Sigmoid colon (tissue), 7 donors: ENCODE results near the gene MAP1B. TPM values are rescaled to one million over a fixed set of nuclear protein-coding genes. Genes with fewer than 3 reads are reported as not detected.
A peak's percentile ranks its signal among the peaks of the same experiment; 100 is the strongest.

Source experiments
- DNase-seq: peaks from one replicate; pipeline ENCODE4 v3.0.0-alpha.2; 2019
- H3K27ac ChIP-seq, 4 donors: fragments of 200-600 bp; sonication (generic); one replicate each; pipeline ENCODE4 v1.5.1; 2016 to 2019; ENCODE audit warnings: mild to moderate bottlenecking in 1 of 4
- H3K27me3 ChIP-seq, 3 donors: fragments of 200-600 bp; sonication (generic); one replicate each; pipeline ENCODE4 v1.5.1; 2019; ENCODE audit warnings: mild to moderate bottlenecking in 1 of 3
- H3K36me3 ChIP-seq, 4 donors: fragments of 200-600 bp; sonication (generic); one replicate each; pipeline ENCODE4 v1.5.1; 2016 to 2019
- H3K4me1 ChIP-seq, 4 donors: fragments of 200-600 bp; sonication (generic); one replicate each; pipeline ENCODE4 v1.5.1; 2017 to 2019
- H3K4me3 ChIP-seq, 4 donors: fragments of 200-600 bp; sonication (generic); one replicate each; pipeline ENCODE4 v1.5.1; 2017 to 2019; ENCODE audit warnings: mild to moderate bottlenecking in 2 of 4, moderate library complexity in 1 of 4
- H3K9me3 ChIP-seq, 4 donors: fragments of 200-600 bp in 3 of 4; sonication (generic) in 3 of 4; one replicate each; pipeline versions ENCODE4 v1.5.1 to v1.6.1; 2013 to 2019
- EP300 ChIP-seq, 4 donors: sonication (generic); formaldehyde crosslinking; IDR thresholded peaks; one replicate each; pipeline ENCODE4 v1.6.1; 2017; ENCODE audit warnings: antibody characterized with exemption in 4 of 4
- POLR2A ChIP-seq, 2 donors: fragments of 450-650 bp; IDR thresholded peaks; one replicate each; pipeline ENCODE4 v1.6.1; 2016; ENCODE audit warnings: antibody characterized with exemption in 2 of 2, mild to moderate bottlenecking in 2 of 2, moderate library complexity in 2 of 2
- POLR2AphosphoS5 ChIP-seq, 4 donors: sonication (generic); formaldehyde crosslinking; IDR thresholded peaks; one replicate each; pipeline ENCODE4 v1.6.1; 2017; ENCODE audit warnings: antibody characterized with exemption in 4 of 4
- WGBS, 2 donors: extraction: QIAGEN DNeasy Blood & Tissue Kit; methylation state at CpG; one replicate each; pipeline ENCODE4 v1.1.7; 2013; 5-methylcytosine and 5-hydroxymethylcytosine counted together
- intact Hi-C: fragments of 100-400 bp; cut with DNase I; formaldehyde crosslinking; loops from one replicate; pipeline ENCODE4 v1.15.1; 2023
- polyA plus RNA-seq, 3 donors: library from polyadenylated mRNA; stranded (reverse); fragments of 200-250 nt; gene quantifications; one replicate each; pipeline ENCODE4 v1.2.3, GENCODE V29; 2013
- total RNA-seq, 4 donors: library from RNA; depleted of rRNA; stranded (reverse); fragments of >200 nt; gene quantifications; one replicate each; pipeline ENCODE4 v1.1.0, GENCODE V29; 2016
- TF ChIP-seq, protein P1 (sequence below), 4 experiments: fragments of 450-650 bp in 3 of 4; fragments of 200-600 bp in 1 of 4; IDR thresholded peaks; one replicate each; pipeline ENCODE4 v1.5.1; 2016 to 2019; ENCODE audit warnings: antibody characterized with exemption in 4 of 4, mild to moderate bottlenecking in 3 of 4, moderate library complexity in 2 of 4
- donor health status: healthy with polysubstance abuse.
- donor health status: Bipolar disorder and iron deficiency.
- donor health status: healthy.

MAP1B gene
- total and polyA plus RNA-seq, 7 donors, result 0.69 to 659 (median 98.6) TPM

DNA sequence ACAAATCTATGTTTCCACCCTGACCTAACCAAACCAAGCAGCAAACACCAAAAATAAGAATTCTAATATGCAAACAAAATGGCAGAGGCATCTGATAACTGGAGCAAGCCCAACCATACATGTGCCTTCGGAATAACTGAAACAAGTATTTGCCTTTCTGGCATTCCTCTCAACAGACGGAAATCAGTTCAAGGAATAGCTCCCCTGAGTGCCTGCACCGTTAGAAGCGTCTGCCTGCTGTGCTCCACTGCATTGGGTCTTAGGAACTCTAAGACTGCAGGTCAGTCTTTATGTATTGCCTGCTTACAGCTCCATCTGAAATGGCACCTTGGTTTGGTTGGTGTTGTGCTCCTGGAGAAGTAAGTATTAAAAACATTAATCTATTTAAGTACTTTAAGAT is 114.3 kb downstream of the MAP1B start:
- Histone ChIP-seq H3K27ac (no peak overlapping the region), H3K27me3 (no peaks in the 10 kb centered on the region), H3K36me3 (peaks cover 3 to 85% (median 26%) of the 10 kb centered on the region in 4 donors), H3K9me3 (no peaks in the 10 kb centered on the region), H3K4me3 (no peak overlapping the region), H3K4me1 (peaks cover 0 to 8% (median 4%) of the 10 kb centered on the region in 4 donors)
- DNase-seq, result no peak
- WGBS, 2 donors, result 95 to 96% methylated on average over 4 of the region's 4 CpGs
- TF ChIP-seq, protein P1, sequence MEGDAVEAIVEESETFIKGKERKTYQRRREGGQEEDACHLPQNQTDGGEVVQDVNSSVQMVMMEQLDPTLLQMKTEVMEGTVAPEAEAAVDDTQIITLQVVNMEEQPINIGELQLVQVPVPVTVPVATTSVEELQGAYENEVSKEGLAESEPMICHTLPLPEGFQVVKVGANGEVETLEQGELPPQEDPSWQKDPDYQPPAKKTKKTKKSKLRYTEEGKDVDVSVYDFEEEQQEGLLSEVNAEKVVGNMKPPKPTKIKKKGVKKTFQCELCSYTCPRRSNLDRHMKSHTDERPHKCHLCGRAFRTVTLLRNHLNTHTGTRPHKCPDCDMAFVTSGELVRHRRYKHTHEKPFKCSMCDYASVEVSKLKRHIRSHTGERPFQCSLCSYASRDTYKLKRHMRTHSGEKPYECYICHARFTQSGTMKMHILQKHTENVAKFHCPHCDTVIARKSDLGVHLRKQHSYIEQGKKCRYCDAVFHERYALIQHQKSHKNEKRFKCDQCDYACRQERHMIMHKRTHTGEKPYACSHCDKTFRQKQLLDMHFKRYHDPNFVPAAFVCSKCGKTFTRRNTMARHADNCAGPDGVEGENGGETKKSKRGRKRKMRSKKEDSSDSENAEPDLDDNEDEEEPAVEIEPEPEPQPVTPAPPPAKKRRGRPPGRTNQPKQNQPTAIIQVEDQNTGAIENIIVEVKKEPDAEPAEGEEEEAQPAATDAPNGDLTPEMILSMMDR (IDR thresholded peaks at IDR 0.05), result no peak
- TF ChIP-seq POLR2A (IDR thresholded peaks at IDR 0.05) (no peak), POLR2AphosphoS5 (IDR thresholded peaks at IDR 0.05) (no peak), EP300 (IDR thresholded peaks at IDR 0.05) (no peak)
- intact Hi-C loops, result no loop called here

DNA sequence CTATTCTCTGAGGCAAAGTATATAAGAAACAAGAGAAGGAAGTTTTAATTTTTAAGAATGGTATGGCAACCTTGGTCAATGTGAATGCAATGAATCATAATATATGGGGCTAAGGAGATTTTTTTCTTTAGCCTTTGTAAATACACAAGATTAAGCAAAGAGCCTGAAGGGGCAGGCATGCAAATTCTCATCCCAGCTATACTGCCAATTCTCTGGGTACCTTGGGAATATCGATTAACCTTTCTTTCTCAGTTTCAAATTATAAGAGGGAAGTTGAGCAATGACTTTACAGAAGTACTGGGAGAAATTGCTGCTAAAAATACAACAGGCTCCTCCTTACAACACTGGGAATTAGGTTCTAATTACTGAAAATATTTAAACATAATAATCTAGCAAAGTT is 115.2 kb downstream of the MAP1B start:
- WGBS, 2 donors, result 94 to 98% methylated on average over 1 of the region's 1 CpG
- TF ChIP-seq EP300 (IDR thresholded peaks at IDR 0.05), result no peak
- no peak for TF ChIP-seq POLR2AphosphoS5 (IDR thresholded peaks at IDR 0.05)
- TF ChIP-seq, protein P1 (IDR thresholded peaks at IDR 0.05), result no peak
- no peak for TF ChIP-seq POLR2A (IDR thresholded peaks at IDR 0.05)
- no peak overlapping the region for H3K4me3 ChIP-seq
- intact Hi-C loops, result no loop called here
- H3K27ac ChIP-seq, result no peak overlapping the region
- H3K27me3 ChIP-seq, result no peaks in the 10 kb centered on the region
- no peaks in the 10 kb centered on the region for H3K9me3 ChIP-seq
- H3K4me1 ChIP-seq, result peaks cover 0 to 8% (median 4%) of the 10 kb centered on the region in 4 donors
- DNase-seq, result no peak
- peaks cover 3 to 88% (median 29%) of the 10 kb centered on the region in 4 donors for H3K36me3 ChIP-seq

DNA sequence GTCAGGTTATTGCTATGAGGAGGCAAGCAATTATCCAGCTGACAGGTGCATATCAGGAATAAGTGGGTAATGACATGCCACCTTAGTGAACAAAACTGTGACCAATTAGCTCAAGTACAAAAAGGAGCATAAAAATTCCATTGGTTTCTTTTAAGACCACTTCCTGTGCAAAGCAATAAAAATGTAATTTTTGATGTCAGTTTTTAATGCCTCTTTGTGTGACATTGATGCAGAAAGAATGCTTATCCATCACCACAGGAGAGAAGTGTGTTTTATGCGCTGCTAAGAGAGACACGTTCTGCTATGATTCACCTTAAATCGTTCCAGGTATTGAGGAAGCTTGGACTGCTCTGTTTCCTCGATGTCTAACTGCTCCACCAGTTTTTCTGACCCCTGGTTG is 116.1 kb downstream of the MAP1B start:
- Histone ChIP-seq H3K4me3 (no peak overlapping the region), H3K27ac (no peak overlapping the region), H3K4me1 (peaks cover 0 to 8% (median 4%) of the 10 kb centered on the region in 4 donors), H3K27me3 (no peaks in the 10 kb centered on the region), H3K9me3 (no peaks in the 10 kb centered on the region), H3K36me3 (peaks cover 3 to 88% (median 27%) of the 10 kb centered on the region in 4 donors)
- intact Hi-C loops, result no loop called here
- 97% methylated on average over 4 of the region's 4 CpGs for WGBS, 2 donors
- TF ChIP-seq POLR2AphosphoS5 (IDR thresholded peaks at IDR 0.05), result no peak
- TF ChIP-seq, protein P1 (IDR thresholded peaks at IDR 0.05), result no peak
- TF ChIP-seq POLR2A (IDR thresholded peaks at IDR 0.05), result no peak
- no peak for TF ChIP-seq EP300 (IDR thresholded peaks at IDR 0.05)
- DNase-seq, result no peak

DNA sequence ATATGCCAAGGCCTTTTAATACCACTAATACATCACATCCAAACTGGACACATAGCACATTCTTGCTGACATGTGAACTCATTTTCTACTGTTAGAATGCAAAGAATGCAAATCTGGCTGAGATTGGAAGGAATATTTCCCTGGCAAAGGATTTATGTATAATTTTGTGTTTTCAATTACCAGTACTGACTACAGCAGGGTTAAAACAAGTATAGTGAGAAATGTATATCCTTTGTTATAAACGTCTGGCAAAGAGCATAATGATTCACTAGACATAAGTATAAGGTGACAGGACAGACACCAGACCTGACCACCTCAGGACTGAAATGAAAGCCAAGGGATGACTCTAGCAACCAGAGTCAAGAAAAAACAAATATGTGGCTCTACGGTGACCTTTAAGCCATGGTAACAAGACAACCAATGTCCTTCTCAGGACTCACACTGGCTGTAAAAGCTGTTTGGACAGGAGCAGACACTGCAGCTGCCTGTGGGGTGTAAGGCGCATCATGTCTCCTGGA is 117.7 kb downstream of the MAP1B start:
- TF ChIP-seq POLR2A (IDR thresholded peaks at IDR 0.05) (no peak), EP300 (IDR thresholded peaks at IDR 0.05) (no peak), POLR2AphosphoS5 (IDR thresholded peaks at IDR 0.05) (no peak)
- TF ChIP-seq, protein P1 (IDR thresholded peaks at IDR 0.05), result no peak
- no peak overlapping the region for H3K4me3 ChIP-seq

DNA sequence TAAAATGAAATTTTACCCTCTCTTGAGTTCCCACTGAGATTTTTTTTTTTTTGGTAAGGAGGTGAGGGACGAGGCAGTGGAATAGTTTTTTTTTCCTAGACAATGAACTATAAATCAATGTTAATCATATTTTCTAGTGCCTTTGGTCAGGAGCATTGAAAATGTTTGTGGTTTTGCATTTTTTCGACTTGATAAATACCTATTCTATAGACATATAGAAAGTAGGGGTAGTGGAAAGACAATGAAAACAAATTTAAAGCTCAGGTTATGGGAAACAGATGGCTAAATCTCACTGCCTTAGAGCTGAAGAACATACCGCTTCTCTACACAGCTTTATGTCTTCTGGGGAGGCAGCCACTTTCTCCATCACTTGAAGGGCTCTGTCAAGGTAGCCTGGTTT is 118.5 kb downstream of the MAP1B start:
- Histone ChIP-seq H3K27ac (no peak overlapping the region), H3K36me3 (peaks cover 3 to 65% (median 11%) of the 10 kb centered on the region in 4 donors), H3K4me1 (peaks cover 0 to 8% (median 4%) of the 10 kb centered on the region in 4 donors), H3K27me3 (no peaks in the 10 kb centered on the region), H3K9me3 (no peaks in the 10 kb centered on the region), H3K4me3 (no peak overlapping the region)
- intact Hi-C loops, result no loop called here
- no peak for TF ChIP-seq EP300 (IDR thresholded peaks at IDR 0.05)
- TF ChIP-seq, protein P1 (IDR thresholded peaks at IDR 0.05), result no peak
- no peak for TF ChIP-seq POLR2AphosphoS5 (IDR thresholded peaks at IDR 0.05)
- no peak for TF ChIP-seq POLR2A (IDR thresholded peaks at IDR 0.05)
- 97 to 98% methylated on average over 3 of the region's 3 CpGs for WGBS, 2 donors
- DNase-seq, result no peak

More for the DNA sequence above, 117.7 kb downstream of the MAP1B start:
- Histone ChIP-seq H3K36me3 (peaks cover 3 to 72% (median 18%) of the 10 kb centered on the region in 4 donors), H3K27me3 (no peaks in the 10 kb centered on the region), H3K9me3 (no peaks in the 10 kb centered on the region), H3K4me1 (peaks cover 0 to 8% (median 4%) of the 10 kb centered on the region in 4 donors), H3K27ac (peak overlapping the region in 1 of 4 donors; percentile 48)
- DNase-seq, result no peak
- intact Hi-C loops, result no loop called here
- 84 to 90% methylated on average over 3 of the region's 3 CpGs for WGBS, 2 donors
